Cardiac muscle cell (in vitro differentiated cells and primary cell): ENCODE data around the gene KCNIP4. TPM values are rescaled to one million over a fixed set of nuclear protein-coding genes. Genes with fewer than 3 reads are reported as not detected.
A peak's percentile ranks its signal among the peaks of the same experiment; 100 is the strongest.

Experiments
- DNase-seq, 2 donors: peaks; one replicate each; pipeline versions ENCODE4 v3.0.0 to v3.0.0-alpha.2; 2010 to 2017; ENCODE audit warnings: low read depth in 1 of 2, low spot score in 1 of 2
- H3K27ac ChIP-seq: fragments of 200-600 bp; sonication (generic); 2 replicates; pipeline ENCODE4 v1.5.1; 2016
- H3K27me3 ChIP-seq: fragments of 200-600 bp; sonication (generic); 2 replicates; pipeline ENCODE4 v1.6.0; 2016; ENCODE audit warnings: control low read depth
- H3K36me3 ChIP-seq: fragments of 200-600 bp; sonication (generic); 2 replicates; pipeline ENCODE4 v1.5.1; 2016; ENCODE audit warnings: control low read depth
- H3K4me1 ChIP-seq: fragments of 200-600 bp; sonication (generic); 2 replicates; pipeline ENCODE4 v1.8.1; 2017; ENCODE audit warnings: low read depth, mild to moderate bottlenecking, mixed run types
- H3K4me3 ChIP-seq: fragments of 200-600 bp; sonication (generic); 2 replicates; pipeline ENCODE4 v1.5.1; 2016; ENCODE audit warnings: mild to moderate bottlenecking
- H3K9me3 ChIP-seq: fragments of 200-600 bp; sonication (generic); 2 replicates; pipeline ENCODE4 v1.5.1; 2017; ENCODE audit warnings: low read depth, mild to moderate bottlenecking, control low read depth
- polyA plus RNA-seq: library from polyadenylated mRNA; unstranded; fragments of >200 nt; fragmentation: Nextera tagmentation; extraction: Ambion mirVana; gene quantifications from 2 replicates; pipeline ENCODE4 v1.2.1, GENCODE V29; 2016
- total RNA-seq: library from RNA; depleted of rRNA; stranded (reverse); fragments of >200 nt; gene quantifications from 2 replicates; pipeline ENCODE4 v1.2.3, GENCODE V29; 2016
- TF ChIP-seq, protein P1 (sequence below): IDR thresholded peaks from 2 replicates; pipeline ENCODE4 v1.5.1; 2012; ENCODE audit warnings: low read depth, mild to moderate bottlenecking, low read length

Gene KCNIP4
- total and polyA plus RNA-seq, 2 experiments from 2014 or later = 14.5 to 15.9 TPM

DNA sequence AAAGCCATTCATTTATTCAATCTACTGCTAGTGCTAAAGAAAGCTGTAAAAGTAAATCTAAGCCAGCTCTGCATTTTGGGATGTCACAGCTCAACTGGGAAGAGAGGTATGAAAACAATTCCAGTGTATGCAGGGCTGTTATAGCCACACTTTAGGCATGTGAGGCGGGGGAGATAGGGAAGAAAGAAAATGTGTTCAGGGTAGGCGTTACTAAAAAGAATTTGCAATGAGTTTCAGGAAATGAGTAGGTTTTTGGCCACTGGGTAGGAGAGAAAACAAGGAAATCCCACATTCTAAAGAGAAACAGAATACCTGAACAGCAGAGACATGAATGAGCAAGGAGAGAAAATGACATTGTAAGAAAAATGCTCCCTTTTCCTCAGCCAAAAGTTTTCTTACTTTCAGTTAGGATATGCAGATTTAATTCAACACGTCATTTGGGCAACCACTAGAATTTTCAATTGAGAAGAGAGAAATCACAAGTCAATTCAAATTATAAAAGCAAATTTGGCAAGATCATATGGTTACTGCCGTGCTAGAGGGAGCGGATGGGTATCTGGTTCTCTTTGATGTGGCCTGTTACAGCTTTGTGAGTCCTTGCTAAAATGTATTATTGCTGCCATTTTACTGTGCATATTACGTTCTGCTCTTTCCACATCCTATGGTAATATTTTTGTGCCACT, 226.3 kb downstream of the KCNIP4 start:
- Histone ChIP-seq H3K36me3 (no peaks in the 10 kb centered on the region), H3K27me3 (no peaks in the 10 kb centered on the region), H3K9me3 (peaks cover 5% of the 10 kb centered on the region), H3K27ac (no peak overlapping the region), H3K4me1 (peaks cover 5% of the 10 kb centered on the region), H3K4me3 (no peak overlapping the region)
- peak in 1 of 2 donors; percentile 3 for DNase-seq
- TF ChIP-seq, protein P1, sequence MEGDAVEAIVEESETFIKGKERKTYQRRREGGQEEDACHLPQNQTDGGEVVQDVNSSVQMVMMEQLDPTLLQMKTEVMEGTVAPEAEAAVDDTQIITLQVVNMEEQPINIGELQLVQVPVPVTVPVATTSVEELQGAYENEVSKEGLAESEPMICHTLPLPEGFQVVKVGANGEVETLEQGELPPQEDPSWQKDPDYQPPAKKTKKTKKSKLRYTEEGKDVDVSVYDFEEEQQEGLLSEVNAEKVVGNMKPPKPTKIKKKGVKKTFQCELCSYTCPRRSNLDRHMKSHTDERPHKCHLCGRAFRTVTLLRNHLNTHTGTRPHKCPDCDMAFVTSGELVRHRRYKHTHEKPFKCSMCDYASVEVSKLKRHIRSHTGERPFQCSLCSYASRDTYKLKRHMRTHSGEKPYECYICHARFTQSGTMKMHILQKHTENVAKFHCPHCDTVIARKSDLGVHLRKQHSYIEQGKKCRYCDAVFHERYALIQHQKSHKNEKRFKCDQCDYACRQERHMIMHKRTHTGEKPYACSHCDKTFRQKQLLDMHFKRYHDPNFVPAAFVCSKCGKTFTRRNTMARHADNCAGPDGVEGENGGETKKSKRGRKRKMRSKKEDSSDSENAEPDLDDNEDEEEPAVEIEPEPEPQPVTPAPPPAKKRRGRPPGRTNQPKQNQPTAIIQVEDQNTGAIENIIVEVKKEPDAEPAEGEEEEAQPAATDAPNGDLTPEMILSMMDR = no peak

DNA sequence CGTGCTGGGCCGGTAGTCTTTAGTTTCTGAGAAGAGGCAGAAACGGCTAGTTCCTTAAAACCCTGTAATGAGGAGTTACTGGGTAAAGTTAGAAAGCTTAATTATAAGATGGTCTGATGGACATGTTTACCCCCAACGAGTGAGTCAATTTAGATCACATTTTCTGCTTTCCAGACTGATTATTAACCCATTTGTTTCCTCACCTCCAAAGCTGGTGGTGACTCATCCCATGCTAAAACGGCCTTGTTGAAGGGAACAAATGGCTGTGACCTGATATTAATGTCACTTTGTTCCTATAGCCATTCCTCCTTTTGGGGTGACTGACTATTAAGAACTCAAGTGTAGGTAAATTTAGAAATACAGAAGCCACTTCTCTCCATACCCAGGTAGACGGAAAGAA, 232.0 kb downstream of the KCNIP4 start:
- no peak for DNase-seq
- TF ChIP-seq, protein P1 = no peak
- Histone ChIP-seq H3K27ac (no peak overlapping the region), H3K9me3 (no peaks in the 10 kb centered on the region), H3K27me3 (no peaks in the 10 kb centered on the region), H3K36me3 (no peaks in the 10 kb centered on the region), H3K4me3 (no peak overlapping the region), H3K4me1 (no peaks in the 10 kb centered on the region)

DNA sequence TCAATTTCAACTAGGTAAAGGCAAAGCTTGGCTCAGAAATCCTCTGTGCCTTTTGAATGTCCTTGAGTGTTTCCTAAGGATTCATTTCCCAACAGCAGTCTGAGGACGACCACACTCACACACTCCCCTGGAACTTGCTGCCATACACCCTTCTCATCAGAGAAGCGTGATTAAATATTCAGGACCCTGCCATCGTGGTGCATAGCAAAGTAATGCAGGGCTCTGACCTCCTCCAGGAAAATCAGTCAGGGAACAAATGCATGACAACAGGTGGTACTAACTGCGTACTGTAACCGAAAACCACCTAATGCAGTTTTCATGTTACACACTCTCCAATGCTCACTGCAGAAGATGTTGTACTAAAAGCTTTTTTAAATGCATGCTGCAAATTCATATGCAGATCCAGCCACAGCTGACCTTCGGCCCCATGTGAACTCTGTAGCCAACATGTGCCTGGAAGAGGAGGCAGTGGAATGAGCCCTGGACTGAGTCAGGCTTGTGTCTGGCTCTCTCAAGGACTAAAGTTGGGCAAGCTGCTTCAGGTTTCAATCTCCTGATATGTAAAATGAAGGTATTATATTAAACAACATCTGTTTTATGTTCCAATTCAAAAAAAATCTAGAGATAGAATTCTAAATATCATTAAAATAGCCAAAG, 238.3 kb downstream of the KCNIP4 start:
- Histone ChIP-seq H3K36me3 (no peaks in the 10 kb centered on the region), H3K9me3 (no peaks in the 10 kb centered on the region)
- no peak for DNase-seq

DNA sequence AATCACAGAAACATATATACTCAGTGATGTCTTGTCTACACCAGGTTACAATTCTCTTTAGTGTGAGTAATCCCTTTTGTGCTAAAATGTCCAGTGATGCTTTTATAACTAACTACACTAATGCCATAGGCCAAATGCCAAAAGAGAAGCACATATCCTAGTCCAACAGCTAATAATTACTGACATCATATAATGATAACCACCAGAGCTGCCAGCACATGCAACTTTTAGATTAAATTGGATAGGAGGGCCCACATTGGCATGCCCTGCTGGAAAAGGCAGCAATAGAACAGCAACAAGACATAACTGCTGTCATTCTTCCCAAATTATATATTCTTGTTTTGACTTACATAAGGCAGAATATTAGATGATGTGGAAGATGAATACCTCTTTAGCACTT, 238.8 kb downstream of the KCNIP4 start:
- no peaks in the 10 kb centered on the region for H3K27me3 ChIP-seq
- DNase-seq = no peak
- H3K27ac ChIP-seq = no peak overlapping the region
- H3K36me3 ChIP-seq = no peaks in the 10 kb centered on the region
- no peaks in the 10 kb centered on the region for H3K4me1 ChIP-seq
- no peak overlapping the region for H3K4me3 ChIP-seq
- no peaks in the 10 kb centered on the region for H3K9me3 ChIP-seq
- TF ChIP-seq, protein P1 = no peak

More for the DNA sequence above, 238.3 kb downstream of the KCNIP4 start:
- Histone ChIP-seq H3K27ac (no peak overlapping the region), H3K27me3 (no peaks in the 10 kb centered on the region), H3K4me3 (no peak overlapping the region), H3K4me1 (no peaks in the 10 kb centered on the region)
- TF ChIP-seq, protein P1 = no peak

DNA sequence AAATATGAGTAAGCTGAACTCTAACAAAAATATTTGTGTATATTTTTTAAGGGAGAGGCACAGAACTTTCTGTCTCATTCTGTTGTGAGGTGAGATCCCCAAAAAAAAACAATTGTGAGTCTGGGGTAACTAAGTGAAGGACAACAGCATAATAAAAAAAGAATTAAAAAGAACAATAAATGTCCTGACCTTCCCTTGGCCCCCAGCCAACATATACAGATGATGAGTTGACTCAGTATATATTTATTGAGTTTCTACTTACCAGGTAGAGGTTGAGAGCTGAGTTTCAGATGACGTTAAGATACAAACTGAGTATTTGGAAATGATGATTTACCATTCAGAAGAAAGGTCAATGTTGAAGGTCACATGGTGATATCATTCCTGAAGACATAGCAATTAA, 239.5 kb downstream of the KCNIP4 start:
- TF ChIP-seq, protein P1 = no peak

More for the DNA sequence above, 239.5 kb downstream of the KCNIP4 start:
- no peaks in the 10 kb centered on the region for H3K9me3 ChIP-seq
- no peaks in the 10 kb centered on the region for H3K36me3 ChIP-seq
- H3K4me1 ChIP-seq = no peaks in the 10 kb centered on the region
- no peak for DNase-seq
- no peak overlapping the region for H3K27ac ChIP-seq
- H3K27me3 ChIP-seq = no peaks in the 10 kb centered on the region
- H3K4me3 ChIP-seq = no peak overlapping the region
